HepG2 (cell line): ENCODE data around the gene CREM. TPM values are rescaled to one million over a fixed set of nuclear protein-coding genes. Genes with fewer than 3 reads are reported as not detected.

Experiments used
- ATAC-seq: fragments of 200-7000 bp; cut with Tn5 transposase; 3 replicates; pipeline ENCODE4 v1.9.1; 2020; ENCODE audit warnings: mild to moderate bottlenecking, moderate library complexity
- BruUV-seq: library from RNA; stranded (reverse); fragments of 400-500 nt; replicated peaks from 2 replicates; lab custom pipeline; 2021; lab: Mats Ljungman, UMichigan
- CTCF ChIA-PET: fragments of 300-600 bp; formaldehyde crosslinking; extraction: SDS; loops from one replicate; lab custom pipeline; 2021; ENCODE audit warnings: low total read pairs, inconsistent platforms, low intra/inter-chr PET ratio; lab: Yijun Ruan, JAX
- POLR2A ChIA-PET: fragments of 350-600 bp; sonication (Branson Sonifier 250); formaldehyde crosslinking; loops from one replicate; lab custom pipeline; 2020; ENCODE audit warnings: antibody characterized with exemption, inconsistent platforms; lab: Yijun Ruan, JAX
- DNase-seq: peaks from one replicate; pipeline ENCODE4 v3.0.0-alpha.2; 2015; ENCODE audit warnings: low spot score
- FAIRE-seq: peaks from 3 replicates; lab custom pipeline; 2011; peaks lifted over from hg19 to GRCh38; lab: Jason Lieb, UNC
- H2AFZ ChIP-seq: one replicate; pipeline ENCODE4 v1.6.1; 2011; ENCODE audit warnings: low read length, inconsistent platforms
- H3K27ac ChIP-seq: fragments of 300-600 bp; 3 replicates; pipeline ENCODE4 v1.8.0; 2011; ENCODE audit warnings: mixed run types, mild to moderate bottlenecking, mixed read lengths, low read length, inconsistent platforms; ENCODE audit not compliant: insufficient read depth; ENCODE audit errors: extremely low read length
- H3K27me3 ChIP-seq, 2 experiments: fragments of 200-600 bp in 1 of 2; 2 replicates in 1 of 2; 3 replicates in 1 of 2; pipeline versions ENCODE4 v1.6.0 to v1.8.0; 2011; ENCODE audit warnings: low read length in 2 of 2, mild to moderate bottlenecking in 2 of 2, moderate library complexity in 2 of 2, inconsistent platforms in 1 of 2; ENCODE audit not compliant: insufficient read depth in 2 of 2, control insufficient read depth in 1 of 2
- H3K36me3 ChIP-seq, 2 experiments: fragments of 200-600 bp in 1 of 2; replicated peaks in 1 of 2; 2 replicates in 1 of 2; 3 replicates in 1 of 2; pipeline versions ENCODE4 v1.5.1 to v1.8.0; 2011; ENCODE audit warnings: low read length in 2 of 2, inconsistent platforms in 1 of 2; ENCODE audit not compliant: insufficient read depth in 2 of 2, control insufficient read depth in 1 of 2
- H3K4me1 ChIP-seq: 2 replicates; pipeline ENCODE4 v1.5.1; 2012; ENCODE audit warnings: low read length, inconsistent platforms; ENCODE audit not compliant: insufficient read depth
- H3K4me2 ChIP-seq: 2 replicates; pipeline ENCODE4 v1.6.0; 2011; ENCODE audit warnings: low read depth, low read length, inconsistent platforms
- H3K4me3 ChIP-seq, 3 experiments: fragments of 200-600 bp in 1 of 3; sonication (generic), shearing (Covaris generic) in 1 of 3; replicated peaks in 1 of 3; 2 replicates each; pipeline ENCODE4 v1.5.1; 2011 to 2016; ENCODE audit warnings: low read length in 3 of 3, inconsistent platforms in 2 of 3, low read depth in 2 of 3, mild to moderate bottlenecking in 2 of 3, control low read depth in 1 of 3, mixed read lengths in 1 of 3; ENCODE audit not compliant: insufficient read depth in 1 of 3
- H3K79me2 ChIP-seq: one replicate; pipeline ENCODE4 v1.6.1; 2011; ENCODE audit warnings: low read length, inconsistent platforms; ENCODE audit not compliant: insufficient read depth
- H3K9ac ChIP-seq: 2 replicates; pipeline ENCODE4 v1.6.0; 2011; ENCODE audit warnings: mild to moderate bottlenecking, low read depth, low read length, inconsistent platforms; ENCODE audit not compliant: insufficient read depth
- H3K9me3 ChIP-seq: 2 replicates; pipeline ENCODE4 v1.5.1; 2012; ENCODE audit warnings: mild to moderate bottlenecking, low read length
- H4K20me1 ChIP-seq: 2 replicates; pipeline ENCODE4 v1.6.0; 2011; ENCODE audit warnings: inconsistent platforms, mild to moderate bottlenecking, low read length, moderate library complexity; ENCODE audit not compliant: insufficient read depth
- CEBPG ChIP-seq: IDR thresholded peaks from 2 replicates; pipeline ENCODE4 v1.6.1; 2016
- DPF2 ChIP-seq: sonication (generic); formaldehyde crosslinking; IDR thresholded peaks from 2 replicates; pipeline ENCODE4 v1.4.0; 2020; ENCODE audit warnings: mild to moderate bottlenecking, low read depth, missing genetic modification reagents, borderline replicate concordance
- LBX2 ChIP-seq: sonication (generic); formaldehyde crosslinking; IDR thresholded peaks from 2 replicates; pipeline ENCODE4 v1.5.0; 2020; ENCODE audit warnings: missing genetic modification reagents, mild to moderate bottlenecking, borderline replicate concordance
- MED1 ChIP-seq: sonication (generic); formaldehyde crosslinking; IDR thresholded peaks from 2 replicates; pipeline ENCODE4 v1.4.0; 2020; ENCODE audit warnings: missing genetic modification reagents
- NR1H2 ChIP-seq: sonication (generic); formaldehyde crosslinking; IDR thresholded peaks from 2 replicates; pipeline ENCODE4 v1.8.1; 2022; ENCODE audit warnings: low read depth, missing genetic modification reagents, borderline replicate concordance
- POLR2AphosphoS2 ChIP-seq: IDR thresholded peaks from 2 replicates; pipeline ENCODE4 v1.6.1; 2011; ENCODE audit warnings: low read depth, low read length, improper control_type of control experiment
- SOX5 ChIP-seq: IDR thresholded peaks from 2 replicates; pipeline ENCODE4 v1.6.1; 2016; ENCODE audit warnings: borderline replicate concordance
- TBL1XR1 ChIP-seq: fragments of 150-350 bp; IDR thresholded peaks from 2 replicates; pipeline ENCODE4 v1.6.1; 2014; ENCODE audit warnings: borderline replicate concordance, low read length; ENCODE audit not compliant: partially characterized antibody
- TEAD3 ChIP-seq: optimal IDR thresholded peaks from 2 replicates; pipeline ENCODE3; 2016; ENCODE audit warnings: borderline replicate concordance
- TEF ChIP-seq: sonication (generic); formaldehyde crosslinking; IDR thresholded peaks from 2 replicates; pipeline ENCODE4 v1.5.0; 2020; ENCODE audit warnings: missing genetic modification reagents
- TFE3 ChIP-seq: IDR thresholded peaks from 2 replicates; pipeline ENCODE4 v1.6.1; 2016
- ZC3H13 ChIP-seq: sonication (generic); formaldehyde crosslinking; IDR thresholded peaks from 2 replicates; pipeline ENCODE4 v1.8.1; 2023; ENCODE audit warnings: mild to moderate bottlenecking, missing genetic modification reagents, moderate library complexity
- ZNF276 ChIP-seq: sonication (generic); formaldehyde crosslinking; IDR thresholded peaks from 2 replicates; pipeline ENCODE4 v1.4.0; 2020; ENCODE audit warnings: mild to moderate bottlenecking, low read depth, missing genetic modification reagents
- ZNF367 ChIP-seq: sonication (generic); formaldehyde crosslinking; IDR thresholded peaks from 2 replicates; pipeline ENCODE4 v1.4.0; 2020; ENCODE audit warnings: missing genetic modification reagents, borderline replicate concordance
- ZNF383 ChIP-seq: sonication (generic); formaldehyde crosslinking; IDR thresholded peaks from 2 replicates; pipeline ENCODE4 v1.4.0; 2020; ENCODE audit warnings: missing genetic modification reagents, mild to moderate bottlenecking, borderline replicate concordance
- ZNF577 ChIP-seq: sonication (generic); formaldehyde crosslinking; IDR thresholded peaks from 2 replicates; pipeline ENCODE4 v1.4.0; 2020; ENCODE audit warnings: mild to moderate bottlenecking, low read depth, missing genetic modification reagents, borderline replicate concordance
- ZNF709 ChIP-seq: sonication (generic); formaldehyde crosslinking; IDR thresholded peaks from 2 replicates; pipeline ENCODE4 v1.5.0; 2020; ENCODE audit warnings: mild to moderate bottlenecking, missing genetic modification reagents
- WGBS: methylation state at CpG from one replicate; pipeline ENCODE4 v1.1.6; 2017; ENCODE audit warnings: low lambda C conversion rate; 5-methylcytosine and 5-hydroxymethylcytosine counted together
- in situ Hi-C: cut with HindIII; loops from 2 replicates; pipeline ENCODE4 v1.10.0; 2017; ENCODE audit warnings: low pct_unique_long_range_greater_than_20kb; ENCODE audit not compliant: extremely low pct_ligation_motif_present
- intact Hi-C: fragments of 100-400 bp; cut with micrococcal nuclease; formaldehyde crosslinking; loops from one replicate; pipeline ENCODE4 v1.10.0; 2022; ENCODE audit not compliant: unreplicated experiment
- polyA plus RNA-seq, 8 experiments: library from polyadenylated mRNA; depleted of rRNA in 3 of 8; stranded (reverse) in 7 of 8; unstranded in 1 of 8; fragments of >200 nt; fragmentation: Illumina TruSeq in 4 of 8; extraction: Trizol in 4 of 8; gene quantifications; 2 replicates each; pipeline versions ENCODE4 v1.2.1 to v1.2.3, GENCODE V29; 2011 to 2016; ENCODE audit warnings: low read depth in 4 of 8, missing spikeins in 1 of 8, mixed read lengths in 1 of 8; ENCODE audit not compliant: insufficient read depth in 1 of 8
- total RNA-seq, 5 experiments: library from RNA; depleted of rRNA; stranded (reverse); fragments of >200 nt; fragmentation: Illumina TruSeq; extraction: Trizol; gene quantifications; 2 replicates each; pipeline ENCODE4 v1.2.3, GENCODE V29; 2016; ENCODE audit warnings: low read depth in 1 of 5

Gene CREM
- total and polyA plus RNA-seq, 2 of the 13 experiments (the other 11 are each of a cell fraction or from before 2014, with no cell fraction given), result 21.3 to 25.4 TPM

GRCh38 chr10:35153716-35154115 lies 27.1 kb downstream of the CREM start:
- TF ChIP-seq NR1H2, result no peak
- no peak for TF ChIP-seq ZNF383 (CRISPR knock-in tag)
- TF ChIP-seq TBL1XR1, result no peak
- no peak for TF ChIP-seq ZNF709 (CRISPR knock-in tag)
- no peak for TF ChIP-seq CEBPG (CRISPR knock-in tag)
- no peak for TF ChIP-seq SOX5
- TF ChIP-seq ZC3H13 (CRISPR knock-in tag), result no peak
- Histone ChIP-seq H2AFZ (no peak overlapping the region), H3K79me2 (no peaks in the 10 kb centered on the region), H3K4me1 (peaks cover 7% of the 10 kb centered on the region; the same call in 1 of the 2 replicates), H3K9me3 (no peaks in the 10 kb centered on the region), H3K27ac (no peak overlapping the region), H4K20me1 (no peaks in the 10 kb centered on the region), H3K4me3 (no peak overlapping the region), H3K4me2 (no peak overlapping the region), H3K9ac (no peak overlapping the region), H3K36me3 (peaks cover 2 to 4% of the 10 kb centered on the region in 2 experiments; a peak in 2 of 5 replicates), H3K27me3 (no peaks in the 10 kb centered on the region)
- BruUV-seq, result no TSS peak
- intact Hi-C loops, result no loop called here
- FAIRE-seq, result no peak
- in situ Hi-C loops, result no loop called here
- CTCF ChIA-PET, result no interaction called here
- DNase-seq, result no peak
- POLR2A ChIA-PET, result no interaction called here
- WGBS, result 90% methylated on average over 4 of the region's 4 CpGs
- no peak for ATAC-seq

- no peak for DNase-seq
- no peak for FAIRE-seq
- no peaks in the 10 kb centered on the region for H3K4me1 ChIP-seq
- H3K36me3 ChIP-seq, result no peaks in the 10 kb centered on the region; a peak in 1 of 5 replicates
- ATAC-seq, result no peak
- H3K4me2 ChIP-seq, result no peak overlapping the region
- 97% methylated on average over 1 of the region's 1 CpG for WGBS
- H2AFZ ChIP-seq, result no peak overlapping the region
- no peak overlapping the region for H3K9ac ChIP-seq
- ChIA-PET CTCF (no interaction called here), POLR2A (interaction anchor here (0.6 kb wide), 1 partner anchor 32 kb away, joined by 3 read pairs; no protein-coding TSS in a partner anchor)
- in situ Hi-C loops, result no loop called here
- H3K4me3 ChIP-seq, result no peak overlapping the region
- intact Hi-C loops, result no loop called here
- BruUV-seq, result no TSS peak
- H4K20me1 ChIP-seq, result no peaks in the 10 kb centered on the region
- H3K9me3 ChIP-seq, result no peaks in the 10 kb centered on the region
- no peaks in the 10 kb centered on the region for H3K79me2 ChIP-seq
- no peaks in the 10 kb centered on the region for H3K27me3 ChIP-seq
- H3K27ac ChIP-seq, result no peak overlapping the region
- TF ChIP-seq MED1 (CRISPR knock-in tag) (no peak), TEAD3 (CRISPR knock-in tag) (no peak), POLR2AphosphoS2 (no peak), LBX2 (CRISPR knock-in tag) (no peak), TEF (CRISPR knock-in tag) (no peak), ZNF577 (no peak), ZNF367 (CRISPR knock-in tag) (no peak), DPF2 (CRISPR knock-in tag) (no peak), TFE3 (CRISPR knock-in tag) (no peak), ZNF276 (CRISPR knock-in tag) (no peak)
Measured at GRCh38 chr10:35160743-35161142, 34.1 kb downstream of the CREM start.
